Stimulated activated memory B cell treated with anti-CD40 and anti-IgM and Interleukin-4, amounts not matched to agents 10 μg/mL and 1 μg/mL and 100 μg/mL, for 72 hours (primary cell): ENCODE data around the gene ANKRD36C.
"Not testable (repeated sequence)": the region's sequence is repeated elsewhere in the genome, so short reads cannot be mapped to it uniquely, and the experiment has no call there.

Source experiments
- ATAC-seq: fragments of 150-1000 bp; cut with Tn5 transposase; 2 replicates; pipeline ENCODE4 v1.10.0; 2021
- H3K27ac Mint-ChIP-seq: one replicate; pipeline ENCODE4 v1.8.0; 2022; ENCODE audit warnings: mild to moderate bottlenecking, mixed read lengths
- H3K27me3 Mint-ChIP-seq: one replicate; pipeline ENCODE4 v1.8.0; 2022; ENCODE audit warnings: mixed read lengths
- H3K36me3 Mint-ChIP-seq: one replicate; pipeline ENCODE4 v1.8.0; 2022; ENCODE audit warnings: mixed read lengths
- H3K4me1 Mint-ChIP-seq: one replicate; pipeline ENCODE4 v1.8.0; 2022; ENCODE audit warnings: mixed read lengths
- H3K4me3 Mint-ChIP-seq: one replicate; pipeline ENCODE4 v1.8.0; 2022; ENCODE audit warnings: mild to moderate bottlenecking, moderate library complexity, mixed read lengths
- H3K9me3 Mint-ChIP-seq: one replicate; pipeline ENCODE4 v1.8.0; 2022; ENCODE audit warnings: mixed read lengths

Gene ANKRD36C

GRCh38 chr2:95788642-95789041 lies 203.0 kb downstream of the ANKRD36C start:
- H3K4me1 Mint-ChIP-seq, H3K4me3 Mint-ChIP-seq, H3K36me3 Mint-ChIP-seq, H3K27ac Mint-ChIP-seq, H3K9me3 Mint-ChIP-seq, H3K27me3 Mint-ChIP-seq, ATAC-seq: not testable (repeated sequence)
